Activated CD4-positive, alpha-beta T cell treated with anti-CD3 and anti-CD28 coated beads, Interleukin-2, Interleukin-6, amounts not matched to agents 100 ng/mL and 50 ng/mL, durations not matched to agents 16 hours and 8 hours (primary cell): ENCODE results near the gene MMP10.
"Not testable (repeated sequence)": the region's sequence is repeated elsewhere in the genome, so short reads cannot be mapped to it uniquely, and the experiment has no call there.

Experiments
- DNase-seq: peaks from one replicate; pipeline ENCODE4 v3.0.0-alpha.2; 2020

The MMP10 gene

DNA sequence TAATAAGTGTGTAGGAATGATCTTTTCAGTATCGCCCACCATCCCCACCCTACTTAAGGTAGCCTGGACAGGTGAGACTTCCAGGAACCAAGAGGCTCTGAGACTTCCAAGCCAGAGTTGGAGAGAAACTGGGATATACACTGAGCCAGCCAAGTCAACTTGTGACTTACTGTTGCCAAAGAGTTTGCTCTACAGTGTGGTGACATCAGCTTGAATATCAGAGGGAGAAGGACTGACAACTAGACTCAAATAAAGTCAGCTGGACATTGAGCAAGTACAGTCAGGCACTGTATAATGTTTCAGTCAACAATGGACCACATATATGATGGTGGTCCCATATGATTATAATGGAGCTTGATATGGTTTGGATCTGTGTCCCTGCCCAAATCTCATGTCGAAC is 1.2 kb upstream of the MMP10 start:
- DNase-seq: no peak

DNA sequence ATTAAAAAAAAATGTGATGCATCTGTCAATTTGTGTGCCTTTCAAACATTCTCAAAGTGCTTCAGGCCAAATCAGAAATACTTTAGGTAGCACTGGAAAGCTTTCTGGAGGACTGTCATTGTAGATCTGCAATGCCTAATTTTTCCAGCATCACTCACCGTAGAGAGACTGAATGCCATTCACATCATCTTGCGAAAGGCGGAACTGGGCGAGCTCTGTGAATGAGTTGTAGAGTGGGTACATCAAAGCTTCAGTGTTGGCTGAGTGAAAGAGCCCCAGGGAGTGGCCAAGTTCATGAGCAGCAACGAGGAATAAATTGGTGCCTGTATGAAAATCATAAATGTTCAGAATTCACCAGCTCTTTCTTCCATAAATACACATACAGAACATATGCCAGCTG is 4.0 kb downstream of the MMP10 start:
- no peak for DNase-seq

- no peak for DNase-seq
Observed at GRCh38 chr11:102773386-102773785, 7.0 kb downstream of the MMP10 start.

- no peak for DNase-seq
Observed at GRCh38 chr11:102771351-102771750, 9.1 kb downstream of the MMP10 start.

GRCh38 chr11:102770191-102770590 is 10.2 kb downstream of the MMP10 start:
- DNase-seq: no peak

- no peak for DNase-seq
Observed at GRCh38 chr11:102767800-102768199, 12.6 kb downstream of the MMP10 start.

DNA sequence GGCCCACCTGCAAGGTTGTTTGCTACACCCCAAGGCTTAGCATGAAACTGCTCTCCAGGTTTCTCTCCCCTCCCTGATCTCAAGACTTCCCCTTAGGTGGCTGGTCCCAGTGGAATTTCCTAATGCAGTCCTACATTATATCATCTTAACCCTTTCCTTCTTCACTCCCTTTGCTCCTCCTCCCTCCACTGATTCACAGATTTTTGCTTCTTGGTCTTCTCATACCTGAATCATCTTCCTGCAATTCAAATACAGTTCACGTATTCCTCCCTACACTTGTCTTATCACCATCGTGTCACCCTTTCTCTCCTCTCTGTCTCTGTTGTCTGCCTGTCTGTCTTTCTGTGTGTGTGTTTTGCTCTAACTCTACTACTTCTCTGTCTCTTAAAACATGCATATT is 17.0 kb downstream of the MMP10 start:
- no peak for DNase-seq

DNA sequence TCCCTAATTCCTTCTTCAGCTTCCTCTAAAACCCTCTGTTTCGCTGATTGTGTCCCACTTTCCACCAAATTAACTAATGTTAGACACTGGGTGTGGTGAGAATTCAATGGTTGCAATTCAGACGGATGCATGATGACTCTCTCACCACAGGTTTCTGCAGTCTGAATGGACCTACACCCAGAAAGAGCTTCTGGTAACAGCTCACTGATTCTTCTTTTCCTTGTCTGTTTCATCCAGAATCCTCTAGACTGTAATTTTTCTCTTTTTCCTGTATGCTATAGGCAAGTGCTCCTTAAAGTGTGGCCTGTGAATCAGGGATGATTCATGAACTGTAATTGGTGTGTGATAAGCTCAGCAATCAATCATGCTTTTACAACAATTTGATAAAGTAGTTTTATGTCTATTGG is 18.1 kb downstream of the MMP10 start:
- DNase-seq: no peak

- DNase-seq: no peak
Observed at GRCh38 chr11:102761646-102762238, 18.7 kb downstream of the MMP10 start.

DNA sequence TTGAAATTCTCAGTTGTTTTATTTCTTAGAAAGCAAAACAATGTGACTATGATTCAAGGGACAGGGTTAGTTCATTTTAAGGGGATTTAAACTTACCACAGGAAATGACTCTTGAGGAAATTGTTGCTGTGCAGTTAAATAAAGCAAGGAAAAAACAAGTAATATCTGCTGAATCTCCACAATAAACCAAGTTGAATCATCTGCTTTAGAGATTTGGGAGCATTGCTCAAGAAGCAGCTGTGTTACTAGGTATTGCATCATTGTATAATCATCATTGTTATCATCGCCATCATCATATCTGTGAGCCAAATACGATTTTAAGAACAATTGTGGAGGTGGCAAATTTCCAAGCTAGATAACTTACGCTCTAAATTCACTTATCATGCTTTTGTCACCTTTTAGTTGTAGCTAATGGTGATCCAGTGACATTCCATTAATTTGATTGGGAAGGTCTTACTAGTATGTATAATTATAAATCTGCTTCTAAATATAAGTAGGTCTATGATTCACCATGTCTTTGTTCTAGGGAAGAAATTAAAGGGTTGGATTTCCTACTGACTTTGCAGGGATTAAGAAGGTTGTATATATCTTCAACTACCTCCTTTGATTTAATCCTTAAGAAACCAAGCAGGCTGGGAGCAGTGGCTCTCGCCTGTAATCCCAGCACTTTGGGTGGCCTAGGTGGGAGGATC is 19.9 kb downstream of the MMP10 start:
- peak; percentile 8 for DNase-seq

- DNase-seq: no peak
Observed at GRCh38 chr11:102757823-102758549, 22.4 kb downstream of the MMP10 start.

DNA sequence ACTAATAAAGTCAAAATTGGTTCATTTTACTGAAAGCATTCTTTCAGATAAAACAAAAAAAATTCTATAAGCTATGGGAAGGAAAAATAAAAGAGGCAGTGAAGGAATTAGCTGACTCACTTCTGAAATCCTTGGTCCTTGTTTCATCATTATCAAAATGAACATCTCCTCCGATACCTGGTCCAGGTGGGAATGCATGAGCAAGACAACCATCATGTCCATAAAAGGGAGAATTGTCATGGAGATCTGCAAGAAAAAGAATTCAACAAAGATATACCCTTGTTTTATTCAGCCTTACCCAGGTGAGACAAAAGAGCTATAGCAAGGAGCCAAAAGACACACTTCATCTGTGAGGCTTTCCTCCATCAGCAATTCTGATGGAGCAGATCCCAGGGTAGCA is 27.2 kb downstream of the MMP10 start:
- no peak for DNase-seq

GRCh38 chr11:102751673-102752072 is 28.8 kb downstream of the MMP10 start:
- DNase-seq: no peak

DNA sequence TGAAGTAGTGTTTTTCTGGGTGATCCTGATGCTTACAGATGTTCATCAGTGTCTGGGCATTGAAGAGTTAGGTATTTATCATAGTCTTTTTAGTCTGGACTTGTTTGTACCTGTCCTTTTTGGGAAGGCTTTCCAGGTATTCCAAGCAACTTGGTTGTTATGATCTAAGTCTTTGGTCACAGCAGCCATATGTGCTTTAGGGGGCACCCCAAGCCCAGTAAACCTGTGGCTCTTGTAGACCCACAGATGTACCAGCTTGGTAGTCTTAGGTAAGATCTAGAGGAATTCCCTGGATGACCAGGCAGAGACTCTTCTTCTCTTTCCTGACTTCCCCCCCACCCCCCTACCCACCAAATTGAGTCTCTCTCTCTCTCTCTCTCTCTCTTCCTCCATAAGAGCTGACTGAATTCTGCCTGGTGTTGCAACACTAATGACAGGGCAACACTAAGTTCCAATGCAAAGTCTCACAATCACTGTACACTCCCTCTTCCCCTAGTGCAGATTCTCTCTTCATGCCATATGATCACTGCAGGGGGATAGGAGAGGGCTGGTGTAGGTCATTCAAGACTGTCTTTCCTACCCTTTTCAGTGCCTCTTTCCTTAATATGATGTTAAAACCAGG is 31.2 kb downstream of the MMP10 start:
- DNase-seq: no peak

GRCh38 chr11:102746746-102747578 is 33.5 kb downstream of the MMP10 start:
- not testable (repeated sequence) for DNase-seq

DNA sequence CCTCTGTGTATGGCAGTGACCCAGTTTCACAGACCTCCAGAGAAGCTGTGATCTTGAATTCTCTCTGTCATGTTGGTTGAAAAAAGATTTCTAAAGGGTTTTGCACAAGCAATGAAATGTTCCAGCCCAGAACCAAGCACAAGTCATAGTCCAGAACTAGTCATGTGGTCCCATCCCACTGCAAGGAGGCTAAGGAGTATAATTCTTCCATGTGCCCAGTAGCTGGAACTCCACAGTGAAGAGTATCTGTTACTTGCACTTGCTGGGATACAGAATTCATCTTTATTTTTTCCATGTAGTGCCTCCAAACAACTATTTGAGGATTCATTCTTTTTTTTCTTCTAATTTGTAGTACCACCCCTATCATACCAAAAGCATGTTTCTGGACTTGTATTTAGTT is 45.8 kb downstream of the MMP10 start:
- DNase-seq: no peak

DNA sequence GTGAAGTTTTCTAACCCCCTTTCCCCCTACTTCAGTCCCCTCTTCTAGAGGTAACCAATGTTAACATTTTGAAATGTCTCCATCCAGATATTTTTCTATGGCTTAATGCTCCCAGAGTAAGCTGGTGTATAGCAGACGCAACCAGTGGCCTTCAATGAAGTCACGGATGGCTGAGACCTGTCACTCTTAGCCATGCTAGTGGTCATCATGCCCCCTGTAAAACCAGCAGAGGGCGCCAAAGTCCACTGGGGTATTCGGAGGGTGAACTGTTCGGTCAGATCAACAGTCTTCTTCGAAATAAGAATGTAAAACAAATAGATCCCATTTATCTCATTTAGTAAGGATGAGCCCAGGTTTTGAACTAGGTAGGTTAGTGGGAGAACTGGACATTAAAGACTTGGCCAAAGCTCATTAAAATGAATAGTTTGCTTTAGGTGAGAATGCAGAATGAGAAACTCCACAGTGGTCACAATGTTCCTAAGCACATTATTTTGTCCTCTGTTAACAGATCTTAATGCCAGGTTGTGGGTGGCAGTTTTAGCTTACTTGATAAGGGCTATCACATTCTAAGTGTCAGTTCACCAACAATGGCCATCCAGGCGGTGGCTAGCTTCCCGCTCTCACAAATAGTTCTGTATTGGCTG is 47.1 kb downstream of the MMP10 start:
- peak; percentile 77 for DNase-seq

- DNase-seq: not testable (repeated sequence)
Observed at GRCh38 chr11:102730944-102731343, 49.5 kb downstream of the MMP10 start.

DNA sequence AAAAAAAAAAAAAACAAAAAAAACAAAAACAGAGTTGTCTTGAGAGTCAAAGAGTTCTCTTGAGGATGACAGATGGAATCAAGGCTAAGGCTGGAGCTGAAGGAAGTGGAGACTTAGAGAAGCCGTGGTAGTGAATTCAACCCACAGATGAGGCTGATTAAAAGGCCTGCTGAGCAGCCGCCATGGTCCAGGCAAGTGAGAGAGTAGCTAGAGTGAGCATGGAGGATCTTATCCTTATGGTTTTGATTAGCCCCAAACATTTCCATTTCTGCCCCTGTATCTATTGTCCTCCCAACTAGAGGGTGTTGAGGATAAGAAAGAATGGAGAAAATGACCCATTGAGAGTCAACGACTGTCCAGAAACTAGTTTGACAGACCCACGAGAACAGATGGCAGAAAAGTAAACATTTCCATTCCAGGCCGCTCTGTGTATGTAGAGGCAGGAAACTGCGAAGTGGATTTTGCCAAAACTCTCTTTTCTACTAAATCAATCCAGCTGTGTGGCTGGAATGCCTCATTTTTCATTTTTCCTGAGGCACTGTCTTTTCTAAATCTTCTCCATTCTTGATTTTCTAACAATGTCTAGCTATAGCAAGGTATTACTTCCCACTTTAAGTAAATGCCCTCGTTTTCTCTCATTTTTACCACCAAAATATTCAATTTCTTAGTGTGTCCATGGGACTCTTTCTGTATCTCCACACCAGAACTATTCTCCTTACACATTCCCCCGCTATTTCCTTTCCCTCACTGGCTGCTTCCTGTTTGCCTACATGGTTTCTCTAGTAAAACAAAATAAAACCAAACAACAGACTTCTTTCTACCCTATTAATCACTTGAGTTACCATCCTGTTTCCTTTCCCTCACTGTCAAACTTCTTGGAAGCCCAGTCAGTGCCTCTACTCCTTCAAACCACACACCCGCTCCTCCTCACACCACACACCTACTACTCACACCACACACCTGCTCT is 50.3 kb downstream of the MMP10 start:
- no peak for DNase-seq

DNA sequence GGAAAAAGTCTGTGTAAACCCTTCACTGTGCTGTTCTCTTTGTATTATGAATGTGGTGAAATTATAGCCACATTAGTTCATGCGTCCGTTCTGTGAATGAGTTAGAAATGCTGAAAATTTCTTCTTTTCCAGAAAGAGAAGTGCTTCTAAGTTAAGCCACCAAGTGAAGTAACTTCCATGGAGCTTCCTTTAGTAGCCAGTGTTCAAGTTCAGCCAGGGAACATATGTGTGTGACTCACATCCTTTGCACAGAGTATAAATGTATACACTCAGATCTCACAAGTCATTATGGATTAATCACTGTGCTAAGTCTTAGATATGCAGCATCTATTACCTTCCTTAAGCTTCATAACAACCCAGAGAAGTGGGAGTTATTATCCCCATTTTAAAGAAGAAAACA is 52.5 kb downstream of the MMP10 start:
- DNase-seq: no peak

DNA sequence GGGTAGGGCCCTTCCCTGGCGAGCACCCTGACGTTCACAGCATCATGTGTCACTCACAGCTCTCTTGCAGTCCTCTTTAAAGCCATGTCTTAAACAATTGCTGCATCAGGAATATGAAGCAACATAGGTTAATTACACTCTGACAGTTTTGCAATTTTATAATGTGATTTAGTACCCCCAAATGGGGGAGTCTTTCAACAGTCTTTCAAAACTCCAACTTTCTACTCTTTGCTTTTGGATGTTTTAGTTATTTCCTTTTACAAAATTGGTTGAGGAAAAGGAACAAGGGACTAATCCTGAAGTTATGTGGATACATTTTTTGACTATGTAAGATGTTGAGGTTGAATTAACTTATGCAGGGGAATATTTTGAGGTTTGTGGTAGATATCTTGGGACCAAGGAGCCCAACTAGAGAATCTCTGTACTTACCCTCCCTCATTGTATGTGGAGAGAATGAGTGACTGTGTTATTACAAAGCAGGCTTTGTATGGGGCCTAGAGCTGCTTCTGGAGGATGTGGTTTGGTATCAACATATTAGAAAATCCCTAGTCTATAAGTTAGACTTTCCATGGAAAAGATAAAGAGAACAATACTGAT is 55.4 kb downstream of the MMP10 start, which contains the start of gene MMP8:
Gene MMP8, minus strand, starts transcription at position 51 of the 597 bp plus-strand sequence. CDS start 99 bp downstream, outside the sequence.
- no peak for DNase-seq
